Measurements from ENCODE around the gene DLEC1. TPM values are rescaled to one million over a fixed set of nuclear protein-coding genes. Genes with fewer than 3 reads are reported as not detected.

The DLEC1 gene
- total RNA-seq, 1 donor from 2014 or later: 0.42 TPM

- Mint-ChIP-seq H3K27ac (ENCODE audit: unreplicated experiment) (no peak overlapping the region), H3K4me3 (ENCODE audit: unreplicated experiment) (no peak overlapping the region), H3K36me3 (ENCODE audit: unreplicated experiment) (peaks cover 9% of the 10 kb centered on the region), H3K9me3 (ENCODE audit: unreplicated experiment) (peaks cover 3% of the 10 kb centered on the region), H3K4me1 (ENCODE audit: low read depth, unreplicated experiment) (peaks cover 2% of the 10 kb centered on the region), H3K27me3 (ENCODE audit: unreplicated experiment) (peaks cover 6% of the 10 kb centered on the region)
- TF ChIP-seq CTCF (IDR thresholded peaks at IDR 0.05; ENCODE audit: partially characterized antibody, unreplicated experiment): no peak
- no peak for DNase-seq
Observed at GRCh38 chr3:38143511-38143910, 104.5 kb downstream of the DLEC1 start.

- no peak overlapping the region for H3K27ac Mint-ChIP-seq (ENCODE audit: unreplicated experiment)
- no peak for TF ChIP-seq CTCF (IDR thresholded peaks at IDR 0.05; ENCODE audit: partially characterized antibody, unreplicated experiment)
Observed at GRCh38 chr3:38146504-38146903, 107.5 kb downstream of the DLEC1 start.

GRCh38 chr3:38147421-38147820, 108.4 kb downstream of the DLEC1 start:
- H3K9me3 Mint-ChIP-seq (ENCODE audit: unreplicated experiment): peaks cover 2% of the 10 kb centered on the region
- peaks cover 9% of the 10 kb centered on the region for H3K36me3 Mint-ChIP-seq (ENCODE audit: unreplicated experiment)
- TF ChIP-seq CTCF (IDR thresholded peaks at IDR 0.05; ENCODE audit: partially characterized antibody, unreplicated experiment): no peak
- DNase-seq: no peak
- peaks cover 2% of the 10 kb centered on the region for H3K27me3 Mint-ChIP-seq (ENCODE audit: unreplicated experiment)
- no peaks in the 10 kb centered on the region for H3K4me1 Mint-ChIP-seq (ENCODE audit: low read depth, unreplicated experiment)
- H3K27ac Mint-ChIP-seq (ENCODE audit: unreplicated experiment): no peak overlapping the region
- H3K4me3 Mint-ChIP-seq (ENCODE audit: unreplicated experiment): no peak overlapping the region

More at GRCh38 chr3:38146504-38146903, 107.5 kb downstream of the DLEC1 start:
- Mint-ChIP-seq H3K4me1 (ENCODE audit: low read depth, unreplicated experiment) (no peaks in the 10 kb centered on the region), H3K9me3 (ENCODE audit: unreplicated experiment) (peaks cover 2% of the 10 kb centered on the region), H3K27me3 (ENCODE audit: unreplicated experiment) (peaks cover 2% of the 10 kb centered on the region), H3K4me3 (ENCODE audit: unreplicated experiment) (no peak overlapping the region), H3K36me3 (ENCODE audit: unreplicated experiment) (peaks cover 9% of the 10 kb centered on the region)
- no peak for DNase-seq

GRCh38 chr3:38148311-38148882, 109.4 kb downstream of the DLEC1 start:
- Mint-ChIP-seq H3K36me3 (ENCODE audit: unreplicated experiment) (peaks cover 9% of the 10 kb centered on the region), H3K4me1 (ENCODE audit: low read depth, unreplicated experiment) (no peaks in the 10 kb centered on the region), H3K27me3 (ENCODE audit: unreplicated experiment) (peaks cover 2% of the 10 kb centered on the region), H3K27ac (ENCODE audit: unreplicated experiment) (no peak overlapping the region), H3K4me3 (ENCODE audit: unreplicated experiment) (no peak overlapping the region), H3K9me3 (ENCODE audit: unreplicated experiment) (peaks cover 4% of the 10 kb centered on the region)
- no peak for DNase-seq
- no peak for TF ChIP-seq CTCF (IDR thresholded peaks at IDR 0.05; ENCODE audit: partially characterized antibody, unreplicated experiment)

- no peak for TF ChIP-seq CTCF (IDR thresholded peaks at IDR 0.05; ENCODE audit: partially characterized antibody, unreplicated experiment)
Observed at GRCh38 chr3:38149708-38150107, 110.7 kb downstream of the DLEC1 start.

More at GRCh38 chr3:38149708-38150107, 110.7 kb downstream of the DLEC1 start:
- no peak for DNase-seq
- peaks cover 4% of the 10 kb centered on the region for H3K27me3 Mint-ChIP-seq (ENCODE audit: unreplicated experiment)
- no peak overlapping the region for H3K27ac Mint-ChIP-seq (ENCODE audit: unreplicated experiment)
- no peak overlapping the region for H3K4me3 Mint-ChIP-seq (ENCODE audit: unreplicated experiment)
- H3K9me3 Mint-ChIP-seq (ENCODE audit: unreplicated experiment): peaks cover 4% of the 10 kb centered on the region
- peaks cover 9% of the 10 kb centered on the region for H3K36me3 Mint-ChIP-seq (ENCODE audit: unreplicated experiment)
- no peaks in the 10 kb centered on the region for H3K4me1 Mint-ChIP-seq (ENCODE audit: low read depth, unreplicated experiment)

All from glutamatergic neuron (in vitro differentiated cells).